ENCODE measurements around the gene MYO16. TPM values are rescaled to one million over a fixed set of nuclear protein-coding genes. Genes with fewer than 3 reads are reported as not detected.

MYO16 gene
- total RNA-seq, 2 donors from 2014 or later, result 0.42 TPM; not detected in 1

- Histone ChIP-seq H3K9me3 (no peaks in the 10 kb centered on the region), H3K27me3 (replicated peaks; ENCODE audit: insufficient read depth) (no peaks in the 10 kb centered on the region), H3K27ac (no peak overlapping the region), H3K4me1 (ENCODE audit: control insufficient read depth in 1 of 2, low read depth in 2 of 2) (no peaks in the 10 kb centered on the region), H3K36me3 (no peaks in the 10 kb centered on the region), H3K4me3 (no peak overlapping the region)
- ATAC-seq (ENCODE audit: insufficient number of reproducible peaks, low FRiP score, low read depth) (no peak), DNase-seq (ENCODE audit: low spot score) (no peak)
- no peak for TF ChIP-seq CTCF (IDR thresholded peaks at IDR 0.05)
These were observed 481.7 kb downstream of the MYO16 start for GRCh38 chr13:109111141-109111540.

- no peak for DNase-seq (ENCODE audit: low spot score)
- TF ChIP-seq CTCF (IDR thresholded peaks at IDR 0.05), result no peak
- H3K27ac ChIP-seq, result no peak overlapping the region
- no peak overlapping the region for H3K4me3 ChIP-seq
- ATAC-seq (ENCODE audit: insufficient number of reproducible peaks, low FRiP score, low read depth), result no peak
- H3K36me3 ChIP-seq, result no peaks in the 10 kb centered on the region
- no peaks in the 10 kb centered on the region for H3K27me3 ChIP-seq (replicated peaks; ENCODE audit: insufficient read depth)
- H3K9me3 ChIP-seq, result no peaks in the 10 kb centered on the region
- no peaks in the 10 kb centered on the region for H3K4me1 ChIP-seq (ENCODE audit: control insufficient read depth in 1 of 2, low read depth in 2 of 2)
These were observed 484.0 kb downstream of the MYO16 start for GRCh38 chr13:109113427-109113826.

DNA sequence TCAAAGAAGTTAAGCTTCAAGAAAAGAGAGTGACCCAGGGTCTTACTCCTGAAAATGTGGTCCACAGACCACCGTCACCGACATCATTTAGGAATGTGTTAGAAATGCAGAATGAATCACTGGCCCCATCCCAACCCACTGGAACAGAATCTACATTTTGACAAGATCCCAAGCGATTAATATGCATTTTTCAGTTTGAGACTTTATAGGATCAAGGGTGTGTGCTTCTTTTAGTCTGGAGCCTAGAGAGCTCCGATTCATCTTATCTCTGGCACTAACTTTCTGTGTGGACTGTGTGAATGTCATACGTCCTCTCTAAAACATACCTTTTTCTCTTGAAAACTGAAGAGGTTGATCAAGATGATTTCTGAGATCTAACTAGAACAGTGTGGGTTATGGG, 484.8 kb downstream of the MYO16 start:
- H3K4me3 ChIP-seq, result no peak overlapping the region
- H3K9me3 ChIP-seq, result no peaks in the 10 kb centered on the region
- no peak for ATAC-seq (ENCODE audit: insufficient number of reproducible peaks, low FRiP score, low read depth)
- no peak for DNase-seq (ENCODE audit: low spot score)
- TF ChIP-seq CTCF (IDR thresholded peaks at IDR 0.05), result no peak
- no peak overlapping the region for H3K27ac ChIP-seq
- H3K36me3 ChIP-seq, result no peaks in the 10 kb centered on the region
- H3K27me3 ChIP-seq (replicated peaks; ENCODE audit: insufficient read depth), result no peaks in the 10 kb centered on the region
- H3K4me1 ChIP-seq (ENCODE audit: control insufficient read depth in 1 of 2, low read depth in 2 of 2), result no peaks in the 10 kb centered on the region

- no peak overlapping the region for H3K4me3 ChIP-seq
- DNase-seq (ENCODE audit: low spot score), result no peak
These were observed 485.6 kb downstream of the MYO16 start for GRCh38 chr13:109114991-109115390.

GRCh38 chr13:109118521-109118920, 489.1 kb downstream of the MYO16 start:
- Histone ChIP-seq H3K4me1 (ENCODE audit: control insufficient read depth in 1 of 2, low read depth in 2 of 2) (no peaks in the 10 kb centered on the region), H3K27me3 (replicated peaks; ENCODE audit: insufficient read depth) (no peaks in the 10 kb centered on the region), H3K4me3 (no peak overlapping the region), H3K9me3 (no peaks in the 10 kb centered on the region), H3K36me3 (no peaks in the 10 kb centered on the region), H3K27ac (no peak overlapping the region)
- ATAC-seq (ENCODE audit: insufficient number of reproducible peaks, low FRiP score, low read depth) (no peak), DNase-seq (ENCODE audit: low spot score) (no peak)
- TF ChIP-seq CTCF (IDR thresholded peaks at IDR 0.05), result no peak

More at GRCh38 chr13:109114991-109115390, 485.6 kb downstream of the MYO16 start:
- H3K36me3 ChIP-seq, result no peaks in the 10 kb centered on the region
- no peaks in the 10 kb centered on the region for H3K27me3 ChIP-seq (replicated peaks; ENCODE audit: insufficient read depth)
- H3K9me3 ChIP-seq, result no peaks in the 10 kb centered on the region
- no peak for TF ChIP-seq CTCF (IDR thresholded peaks at IDR 0.05)
- no peak for ATAC-seq (ENCODE audit: insufficient number of reproducible peaks, low FRiP score, low read depth)
- no peak overlapping the region for H3K27ac ChIP-seq
- no peaks in the 10 kb centered on the region for H3K4me1 ChIP-seq (ENCODE audit: control insufficient read depth in 1 of 2, low read depth in 2 of 2)

All from thoracic aorta (tissue), 2 donors.